HepG2 (cell line): Measurements from ENCODE around the gene EGLN1. TPM values are rescaled to one million over a fixed set of nuclear protein-coding genes. Genes with fewer than 3 reads are reported as not detected.

ENCODE experiments used
- MAZ ChIP-seq, 2 experiments: sonication (generic) in 1 of 2; formaldehyde crosslinking in 1 of 2; IDR thresholded peaks; 2 replicates each; pipeline versions ENCODE4 v1.5.0 to v1.6.1; 2012 to 2020; ENCODE audit warnings: low read depth in 2 of 2, mild to moderate bottlenecking in 2 of 2, borderline replicate concordance in 1 of 2, improper control_type of control experiment in 1 of 2, low read length in 1 of 2, missing genetic modification reagents in 1 of 2, moderate library complexity in 1 of 2
- ZC3H4 ChIP-seq: sonication (generic); formaldehyde crosslinking; IDR thresholded peaks from 2 replicates; pipeline ENCODE4 v1.4.0; 2020; ENCODE audit warnings: missing genetic modification reagents, borderline replicate concordance
- ZNF10 ChIP-seq: sonication (generic); formaldehyde crosslinking; IDR thresholded peaks from 2 replicates; pipeline ENCODE4 v1.4.0; 2020; ENCODE audit warnings: mild to moderate bottlenecking, low read depth, missing genetic modification reagents, borderline replicate concordance
- ZNF12 ChIP-seq: sonication (generic); formaldehyde crosslinking; IDR thresholded peaks from 2 replicates; pipeline ENCODE4 v1.5.0; 2020; ENCODE audit warnings: missing genetic modification reagents
- ZNF143 ChIP-seq: sonication (generic); formaldehyde crosslinking; IDR thresholded peaks from 2 replicates; pipeline ENCODE4 v1.4.0; 2020; ENCODE audit warnings: missing genetic modification reagents
- ZNF263 ChIP-seq: sonication (generic); formaldehyde crosslinking; IDR thresholded peaks from 2 replicates; pipeline ENCODE4 v1.4.0; 2020; ENCODE audit warnings: missing genetic modification reagents
- ZNF569 ChIP-seq: sonication (generic); formaldehyde crosslinking; IDR thresholded peaks from 2 replicates; pipeline ENCODE4 v1.5.0; 2020; ENCODE audit warnings: mild to moderate bottlenecking, missing genetic modification reagents, moderate library complexity, borderline replicate concordance
- polyA plus RNA-seq, 8 experiments: library from polyadenylated mRNA; depleted of rRNA in 3 of 8; stranded (reverse) in 7 of 8; unstranded in 1 of 8; fragments of >200 nt; fragmentation: Illumina TruSeq in 4 of 8; extraction: Trizol in 4 of 8; gene quantifications; 2 replicates each; pipeline versions ENCODE4 v1.2.1 to v1.2.3, GENCODE V29; 2011 to 2016; ENCODE audit warnings: low read depth in 4 of 8, missing spikeins in 1 of 8, mixed read lengths in 1 of 8; ENCODE audit not compliant: insufficient read depth in 1 of 8
- total RNA-seq, 5 experiments: library from RNA; depleted of rRNA; stranded (reverse); fragments of >200 nt; fragmentation: Illumina TruSeq; extraction: Trizol; gene quantifications; 2 replicates each; pipeline ENCODE4 v1.2.3, GENCODE V29; 2016; ENCODE audit warnings: low read depth in 1 of 5
- TF ChIP-seq, protein P1 (sequence below): sonication (generic); formaldehyde crosslinking; IDR thresholded peaks from 2 replicates; pipeline ENCODE4; 2020; ENCODE audit warnings: missing genetic modification reagents, mild to moderate bottlenecking, borderline replicate concordance
- TF ChIP-seq, protein P2 (sequence below): sonication (generic); formaldehyde crosslinking; IDR thresholded peaks from 2 replicates; pipeline ENCODE4 v1.8.0; 2022; ENCODE audit warnings: missing genetic modification reagents, mild to moderate bottlenecking, moderate library complexity, borderline replicate concordance
- TF ChIP-seq, protein P3 (sequence below): sonication (generic); formaldehyde crosslinking; IDR thresholded peaks from 2 replicates; pipeline ENCODE4 v1.4.0; 2020; ENCODE audit warnings: missing genetic modification reagents
- TF ChIP-seq, protein P4 (sequence below): sonication (generic); formaldehyde crosslinking; conservative IDR thresholded peaks from 2 replicates; pipeline ENCODE4 v1.4.0; 2020; ENCODE audit warnings: mild to moderate bottlenecking, missing genetic modification reagents, moderate library complexity

EGLN1 gene
- total and polyA plus RNA-seq, 2 of the 13 experiments (the other 11 are each of a cell fraction or from before 2014, with no cell fraction given), result 34.4 to 44.1 TPM

DNA sequence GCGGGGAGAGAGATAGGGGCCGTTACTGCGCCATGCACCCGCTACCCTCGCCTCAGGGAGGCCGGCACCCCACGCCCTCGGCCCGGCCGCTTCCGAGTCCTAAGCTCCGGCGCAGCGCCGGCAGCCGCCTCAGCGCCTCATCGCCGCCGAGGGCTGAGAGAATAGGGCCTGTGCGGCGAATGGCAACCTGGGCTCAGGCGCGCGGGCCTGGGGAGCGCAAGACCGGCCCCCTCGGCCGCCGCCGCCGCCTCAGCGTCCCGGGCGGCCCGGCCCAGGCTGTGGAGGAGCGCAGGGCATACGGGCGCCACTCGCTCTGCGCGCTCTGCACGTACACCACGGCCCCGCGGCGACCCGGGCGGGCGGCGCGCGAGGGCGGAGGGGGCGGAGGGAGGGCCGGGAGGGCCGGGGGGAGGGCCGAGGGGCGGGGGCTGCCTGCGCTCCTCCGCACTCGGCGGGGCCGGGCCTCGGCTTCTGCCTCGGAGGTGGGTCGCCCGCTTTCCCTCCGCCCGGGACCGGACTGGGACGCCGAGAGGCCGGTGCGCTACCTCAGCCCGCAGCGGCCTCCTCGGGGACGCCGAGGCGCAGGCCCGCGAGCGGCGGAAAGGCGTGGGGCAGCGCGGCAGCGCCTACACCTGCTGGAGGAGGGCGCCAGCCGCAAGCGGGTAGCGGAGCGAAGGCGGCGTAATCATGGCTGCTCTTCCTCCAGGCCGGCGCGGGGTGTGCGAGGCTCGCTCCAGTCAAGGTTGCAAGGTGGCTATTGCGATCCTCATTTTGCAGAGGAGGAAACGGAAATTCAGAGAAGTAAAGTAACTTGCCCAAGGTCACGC lies at the start of gene EGLN1 (continued):
- TF ChIP-seq, protein P1, sequence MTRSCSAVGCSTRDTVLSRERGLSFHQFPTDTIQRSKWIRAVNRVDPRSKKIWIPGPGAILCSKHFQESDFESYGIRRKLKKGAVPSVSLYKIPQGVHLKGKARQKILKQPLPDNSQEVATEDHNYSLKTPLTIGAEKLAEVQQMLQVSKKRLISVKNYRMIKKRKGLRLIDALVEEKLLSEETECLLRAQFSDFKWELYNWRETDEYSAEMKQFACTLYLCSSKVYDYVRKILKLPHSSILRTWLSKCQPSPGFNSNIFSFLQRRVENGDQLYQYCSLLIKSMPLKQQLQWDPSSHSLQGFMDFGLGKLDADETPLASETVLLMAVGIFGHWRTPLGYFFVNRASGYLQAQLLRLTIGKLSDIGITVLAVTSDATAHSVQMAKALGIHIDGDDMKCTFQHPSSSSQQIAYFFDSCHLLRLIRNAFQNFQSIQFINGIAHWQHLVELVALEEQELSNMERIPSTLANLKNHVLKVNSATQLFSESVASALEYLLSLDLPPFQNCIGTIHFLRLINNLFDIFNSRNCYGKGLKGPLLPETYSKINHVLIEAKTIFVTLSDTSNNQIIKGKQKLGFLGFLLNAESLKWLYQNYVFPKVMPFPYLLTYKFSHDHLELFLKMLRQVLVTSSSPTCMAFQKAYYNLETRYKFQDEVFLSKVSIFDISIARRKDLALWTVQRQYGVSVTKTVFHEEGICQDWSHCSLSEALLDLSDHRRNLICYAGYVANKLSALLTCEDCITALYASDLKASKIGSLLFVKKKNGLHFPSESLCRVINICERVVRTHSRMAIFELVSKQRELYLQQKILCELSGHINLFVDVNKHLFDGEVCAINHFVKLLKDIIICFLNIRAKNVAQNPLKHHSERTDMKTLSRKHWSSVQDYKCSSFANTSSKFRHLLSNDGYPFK (CRISPR knock-in tag), result no peak
- TF ChIP-seq MAZ (IDR thresholded peaks at IDR 0.05; ENCODE audit: borderline replicate concordance, low read depth, low read length) (peak; percentile 62), MAZ (CRISPR knock-in tag; IDR thresholded peaks at IDR 0.05; ENCODE audit: low read depth) (peak; percentile 90), ZC3H4 (CRISPR knock-in tag) (no peak), ZNF10 (CRISPR knock-in tag) (no peak), ZNF569 (CRISPR knock-in tag) (no peak), ZNF12 (no peak), ZNF263 (CRISPR knock-in tag) (peak; percentile 40; the same call in 1 of the 2 replicates), ZNF143 (CRISPR knock-in tag) (peak; percentile 40; the same call in 1 of the 2 replicates)
- TF ChIP-seq, protein P2, sequence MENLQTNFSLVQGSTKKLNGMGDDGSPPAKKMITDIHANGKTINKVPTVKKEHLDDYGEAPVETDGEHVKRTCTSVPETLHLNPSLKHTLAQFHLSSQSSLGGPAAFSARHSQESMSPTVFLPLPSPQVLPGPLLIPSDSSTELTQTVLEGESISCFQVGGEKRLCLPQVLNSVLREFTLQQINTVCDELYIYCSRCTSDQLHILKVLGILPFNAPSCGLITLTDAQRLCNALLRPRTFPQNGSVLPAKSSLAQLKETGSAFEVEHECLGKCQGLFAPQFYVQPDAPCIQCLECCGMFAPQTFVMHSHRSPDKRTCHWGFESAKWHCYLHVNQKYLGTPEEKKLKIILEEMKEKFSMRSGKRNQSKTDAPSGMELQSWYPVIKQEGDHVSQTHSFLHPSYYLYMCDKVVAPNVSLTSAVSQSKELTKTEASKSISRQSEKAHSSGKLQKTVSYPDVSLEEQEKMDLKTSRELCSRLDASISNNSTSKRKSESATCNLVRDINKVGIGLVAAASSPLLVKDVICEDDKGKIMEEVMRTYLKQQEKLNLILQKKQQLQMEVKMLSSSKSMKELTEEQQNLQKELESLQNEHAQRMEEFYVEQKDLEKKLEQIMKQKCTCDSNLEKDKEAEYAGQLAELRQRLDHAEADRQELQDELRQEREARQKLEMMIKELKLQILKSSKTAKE (CRISPR knock-in tag), result peak; percentile 18; the same call in 1 of the 2 replicates
- TF ChIP-seq, protein P3, sequence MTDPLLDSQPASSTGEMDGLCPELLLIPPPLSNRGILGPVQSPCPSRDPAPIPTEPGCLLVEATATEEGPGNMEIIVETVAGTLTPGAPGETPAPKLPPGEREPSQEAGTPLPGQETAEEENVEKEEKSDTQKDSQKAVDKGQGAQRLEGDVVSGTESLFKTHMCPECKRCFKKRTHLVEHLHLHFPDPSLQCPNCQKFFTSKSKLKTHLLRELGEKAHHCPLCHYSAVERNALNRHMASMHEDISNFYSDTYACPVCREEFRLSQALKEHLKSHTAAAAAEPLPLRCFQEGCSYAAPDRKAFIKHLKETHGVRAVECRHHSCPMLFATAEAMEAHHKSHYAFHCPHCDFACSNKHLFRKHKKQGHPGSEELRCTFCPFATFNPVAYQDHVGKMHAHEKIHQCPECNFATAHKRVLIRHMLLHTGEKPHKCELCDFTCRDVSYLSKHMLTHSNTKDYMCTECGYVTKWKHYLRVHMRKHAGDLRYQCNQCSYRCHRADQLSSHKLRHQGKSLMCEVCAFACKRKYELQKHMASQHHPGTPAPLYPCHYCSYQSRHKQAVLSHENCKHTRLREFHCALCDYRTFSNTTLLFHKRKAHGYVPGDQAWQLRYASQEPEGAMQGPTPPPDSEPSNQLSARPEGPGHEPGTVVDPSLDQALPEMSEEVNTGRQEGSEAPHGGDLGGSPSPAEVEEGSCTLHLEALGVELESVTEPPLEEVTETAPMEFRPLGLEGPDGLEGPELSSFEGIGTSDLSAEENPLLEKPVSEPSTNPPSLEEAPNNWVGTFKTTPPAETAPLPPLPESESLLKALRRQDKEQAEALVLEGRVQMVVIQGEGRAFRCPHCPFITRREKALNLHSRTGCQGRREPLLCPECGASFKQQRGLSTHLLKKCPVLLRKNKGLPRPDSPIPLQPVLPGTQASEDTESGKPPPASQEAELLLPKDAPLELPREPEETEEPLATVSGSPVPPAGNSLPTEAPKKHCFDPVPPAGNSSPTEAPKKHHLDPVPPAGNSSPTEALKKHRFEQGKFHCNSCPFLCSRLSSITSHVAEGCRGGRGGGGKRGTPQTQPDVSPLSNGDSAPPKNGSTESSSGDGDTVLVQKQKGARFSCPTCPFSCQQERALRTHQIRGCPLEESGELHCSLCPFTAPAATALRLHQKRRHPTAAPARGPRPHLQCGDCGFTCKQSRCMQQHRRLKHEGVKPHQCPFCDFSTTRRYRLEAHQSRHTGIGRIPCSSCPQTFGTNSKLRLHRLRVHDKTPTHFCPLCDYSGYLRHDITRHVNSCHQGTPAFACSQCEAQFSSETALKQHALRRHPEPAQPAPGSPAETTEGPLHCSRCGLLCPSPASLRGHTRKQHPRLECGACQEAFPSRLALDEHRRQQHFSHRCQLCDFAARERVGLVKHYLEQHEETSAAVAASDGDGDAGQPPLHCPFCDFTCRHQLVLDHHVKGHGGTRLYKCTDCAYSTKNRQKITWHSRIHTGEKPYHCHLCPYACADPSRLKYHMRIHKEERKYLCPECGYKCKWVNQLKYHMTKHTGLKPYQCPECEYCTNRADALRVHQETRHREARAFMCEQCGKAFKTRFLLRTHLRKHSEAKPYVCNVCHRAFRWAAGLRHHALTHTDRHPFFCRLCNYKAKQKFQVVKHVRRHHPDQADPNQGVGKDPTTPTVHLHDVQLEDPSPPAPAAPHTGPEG, result no peak; the same call in 1 of the 2 replicates
- TF ChIP-seq, protein P4, sequence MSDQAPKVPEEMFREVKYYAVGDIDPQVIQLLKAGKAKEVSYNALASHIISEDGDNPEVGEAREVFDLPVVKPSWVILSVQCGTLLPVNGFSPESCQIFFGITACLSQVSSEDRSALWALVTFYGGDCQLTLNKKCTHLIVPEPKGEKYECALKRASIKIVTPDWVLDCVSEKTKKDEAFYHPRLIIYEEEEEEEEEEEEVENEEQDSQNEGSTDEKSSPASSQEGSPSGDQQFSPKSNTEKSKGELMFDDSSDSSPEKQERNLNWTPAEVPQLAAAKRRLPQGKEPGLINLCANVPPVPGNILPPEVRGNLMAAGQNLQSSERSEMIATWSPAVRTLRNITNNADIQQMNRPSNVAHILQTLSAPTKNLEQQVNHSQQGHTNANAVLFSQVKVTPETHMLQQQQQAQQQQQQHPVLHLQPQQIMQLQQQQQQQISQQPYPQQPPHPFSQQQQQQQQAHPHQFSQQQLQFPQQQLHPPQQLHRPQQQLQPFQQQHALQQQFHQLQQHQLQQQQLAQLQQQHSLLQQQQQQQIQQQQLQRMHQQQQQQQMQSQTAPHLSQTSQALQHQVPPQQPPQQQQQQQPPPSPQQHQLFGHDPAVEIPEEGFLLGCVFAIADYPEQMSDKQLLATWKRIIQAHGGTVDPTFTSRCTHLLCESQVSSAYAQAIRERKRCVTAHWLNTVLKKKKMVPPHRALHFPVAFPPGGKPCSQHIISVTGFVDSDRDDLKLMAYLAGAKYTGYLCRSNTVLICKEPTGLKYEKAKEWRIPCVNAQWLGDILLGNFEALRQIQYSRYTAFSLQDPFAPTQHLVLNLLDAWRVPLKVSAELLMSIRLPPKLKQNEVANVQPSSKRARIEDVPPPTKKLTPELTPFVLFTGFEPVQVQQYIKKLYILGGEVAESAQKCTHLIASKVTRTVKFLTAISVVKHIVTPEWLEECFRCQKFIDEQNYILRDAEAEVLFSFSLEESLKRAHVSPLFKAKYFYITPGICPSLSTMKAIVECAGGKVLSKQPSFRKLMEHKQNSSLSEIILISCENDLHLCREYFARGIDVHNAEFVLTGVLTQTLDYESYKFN (CRISPR knock-in tag), result peak; percentile 53; the same call in 1 of the 2 replicates
